Measurements from ENCODE around the gene DYNC1I2.

DYNC1I2 gene

GRCh38 chr2:171687287-171688128 lies at the start of gene DYNC1I2:
Gene DYNC1I2, plus strand, starts transcription at chr2:171687469. Its CDS starts 2,687 bp downstream, at chr2:171690156.
- peaks cover 27% of the 10 kb centered on the region for H3K4me1 Mint-ChIP-seq
- peak within 1 kb of the TSS; percentile 93 for H3K4me3 Mint-ChIP-seq
- peaks cover 7% of the 10 kb centered on the region for H3K27me3 Mint-ChIP-seq
- DNase-seq (peak; percentile 76), ATAC-seq (peak; percentile 92)
- H3K9me3 Mint-ChIP-seq: peaks cover 3% of the 10 kb centered on the region
- peaks cover 11% of the 10 kb centered on the region for H3K36me3 Mint-ChIP-seq (ENCODE audit: low read depth)
- H3K27ac Mint-ChIP-seq: peak within 1 kb of the TSS; percentile 95

GRCh38 chr2:171651667-171652415 lies 35.4 kb upstream of the DYNC1I2 start:
- Mint-ChIP-seq H3K36me3 (ENCODE audit: low read depth) (peaks cover 4% of the 10 kb centered on the region), H3K4me3 (no peak overlapping the region), H3K27ac (no peak overlapping the region), H3K4me1 (no peaks in the 10 kb centered on the region), H3K27me3 (peaks cover 31% of the 10 kb centered on the region), H3K9me3 (peaks cover 25% of the 10 kb centered on the region)
- DNase-seq: no peak
- no peak for ATAC-seq

GRCh38 chr2:171652416-171652785 lies 34.9 kb upstream of the DYNC1I2 start:
- peaks cover 4% of the 10 kb centered on the region for H3K36me3 Mint-ChIP-seq (ENCODE audit: low read depth)
- H3K4me3 Mint-ChIP-seq: no peak overlapping the region
- H3K27ac Mint-ChIP-seq: no peak overlapping the region
- H3K9me3 Mint-ChIP-seq: peaks cover 25% of the 10 kb centered on the region
- H3K27me3 Mint-ChIP-seq: peaks cover 36% of the 10 kb centered on the region
- no peaks in the 10 kb centered on the region for H3K4me1 Mint-ChIP-seq
- ATAC-seq (peak; percentile 33), DNase-seq (no peak)

GRCh38 chr2:171655586-171655985 lies 31.7 kb upstream of the DYNC1I2 start:
- Mint-ChIP-seq H3K36me3 (ENCODE audit: low read depth) (no peaks in the 10 kb centered on the region), H3K4me3 (no peak overlapping the region), H3K27me3 (peaks cover 26% of the 10 kb centered on the region), H3K27ac (no peak overlapping the region), H3K4me1 (no peaks in the 10 kb centered on the region), H3K9me3 (peaks cover 16% of the 10 kb centered on the region)
- DNase-seq (no peak), ATAC-seq (no peak)

- no peak for ATAC-seq
- no peaks in the 10 kb centered on the region for H3K36me3 Mint-ChIP-seq (ENCODE audit: low read depth)
- H3K9me3 Mint-ChIP-seq: no peaks in the 10 kb centered on the region
- no peaks in the 10 kb centered on the region for H3K4me1 Mint-ChIP-seq
- no peak overlapping the region for H3K4me3 Mint-ChIP-seq
- no peak for DNase-seq
- H3K27ac Mint-ChIP-seq: no peak overlapping the region
- peaks cover 2% of the 10 kb centered on the region for H3K27me3 Mint-ChIP-seq
Observed at GRCh38 chr2:171667041-171667440, 20.2 kb upstream of the DYNC1I2 start.

- no peaks in the 10 kb centered on the region for H3K4me1 Mint-ChIP-seq
- H3K9me3 Mint-ChIP-seq: no peaks in the 10 kb centered on the region
- no peak overlapping the region for H3K4me3 Mint-ChIP-seq
- H3K27ac Mint-ChIP-seq: no peak overlapping the region
- peaks cover 2% of the 10 kb centered on the region for H3K27me3 Mint-ChIP-seq
- ATAC-seq (no peak), DNase-seq (no peak)
- H3K36me3 Mint-ChIP-seq (ENCODE audit: low read depth): no peaks in the 10 kb centered on the region
Observed at GRCh38 chr2:171668183-171668582, 19.1 kb upstream of the DYNC1I2 start.

GRCh38 chr2:171669121-171669520 lies 18.1 kb upstream of the DYNC1I2 start:
- no peaks in the 10 kb centered on the region for H3K27me3 Mint-ChIP-seq
- no peak overlapping the region for H3K27ac Mint-ChIP-seq
- H3K4me1 Mint-ChIP-seq: no peaks in the 10 kb centered on the region
- ATAC-seq (no peak), DNase-seq (no peak)
- H3K4me3 Mint-ChIP-seq: no peak overlapping the region
- H3K9me3 Mint-ChIP-seq: no peaks in the 10 kb centered on the region
- H3K36me3 Mint-ChIP-seq (ENCODE audit: low read depth): no peaks in the 10 kb centered on the region

- Mint-ChIP-seq H3K4me1 (no peaks in the 10 kb centered on the region), H3K4me3 (no peak overlapping the region), H3K27ac (no peak overlapping the region), H3K36me3 (ENCODE audit: low read depth) (no peaks in the 10 kb centered on the region), H3K9me3 (no peaks in the 10 kb centered on the region), H3K27me3 (no peaks in the 10 kb centered on the region)
- no peak for ATAC-seq
- DNase-seq: no peak
Observed at GRCh38 chr2:171670655-171671054, 16.6 kb upstream of the DYNC1I2 start.

- H3K4me3 Mint-ChIP-seq: no peak overlapping the region
- no peaks in the 10 kb centered on the region for H3K9me3 Mint-ChIP-seq
- H3K27ac Mint-ChIP-seq: no peak overlapping the region
- H3K27me3 Mint-ChIP-seq: peaks cover 1% of the 10 kb centered on the region
- H3K36me3 Mint-ChIP-seq (ENCODE audit: low read depth): no peaks in the 10 kb centered on the region
- DNase-seq (no peak), ATAC-seq (no peak)
- H3K4me1 Mint-ChIP-seq: no peaks in the 10 kb centered on the region
Observed at GRCh38 chr2:171671867-171672266, 15.4 kb upstream of the DYNC1I2 start.

- no peaks in the 10 kb centered on the region for H3K36me3 Mint-ChIP-seq (ENCODE audit: low read depth)
- ATAC-seq (no peak), DNase-seq (no peak)
- peaks cover 3% of the 10 kb centered on the region for H3K27me3 Mint-ChIP-seq
- H3K9me3 Mint-ChIP-seq: no peaks in the 10 kb centered on the region
- no peaks in the 10 kb centered on the region for H3K4me1 Mint-ChIP-seq
- no peak overlapping the region for H3K27ac Mint-ChIP-seq
- no peak overlapping the region for H3K4me3 Mint-ChIP-seq
Observed at GRCh38 chr2:171673905-171674304, 13.4 kb upstream of the DYNC1I2 start.

- peaks cover 3% of the 10 kb centered on the region for H3K27me3 Mint-ChIP-seq
- no peak for ATAC-seq
- DNase-seq: no peak
- no peak overlapping the region for H3K27ac Mint-ChIP-seq
- H3K4me1 Mint-ChIP-seq: no peaks in the 10 kb centered on the region
- no peaks in the 10 kb centered on the region for H3K36me3 Mint-ChIP-seq (ENCODE audit: low read depth)
- no peak overlapping the region for H3K4me3 Mint-ChIP-seq
- H3K9me3 Mint-ChIP-seq: no peaks in the 10 kb centered on the region
Observed at GRCh38 chr2:171675810-171676345, 11.4 kb upstream of the DYNC1I2 start.

GRCh38 chr2:171678619-171679018 lies 8.7 kb upstream of the DYNC1I2 start:
- H3K9me3 Mint-ChIP-seq: no peaks in the 10 kb centered on the region
- no peak overlapping the region for H3K27ac Mint-ChIP-seq
- ATAC-seq (no peak), DNase-seq (no peak)
- H3K4me3 Mint-ChIP-seq: no peak overlapping the region
- no peaks in the 10 kb centered on the region for H3K36me3 Mint-ChIP-seq (ENCODE audit: low read depth)
- peaks cover 6% of the 10 kb centered on the region for H3K27me3 Mint-ChIP-seq
- H3K4me1 Mint-ChIP-seq: no peaks in the 10 kb centered on the region

- H3K27me3 Mint-ChIP-seq: peaks cover 4% of the 10 kb centered on the region
- H3K36me3 Mint-ChIP-seq (ENCODE audit: low read depth): peaks cover 14% of the 10 kb centered on the region
- H3K27ac Mint-ChIP-seq: peak overlapping the region; percentile 95
- H3K9me3 Mint-ChIP-seq: peaks cover 3% of the 10 kb centered on the region
- H3K4me3 Mint-ChIP-seq: peak overlapping the region; percentile 93
- DNase-seq (no peak), ATAC-seq (no peak)
- H3K4me1 Mint-ChIP-seq: peaks cover 27% of the 10 kb centered on the region
Observed at GRCh38 chr2:171688129-171688465, 828 bp downstream of the DYNC1I2 start.

GRCh38 chr2:171692331-171692730 lies 5.1 kb downstream of the DYNC1I2 start:
- Mint-ChIP-seq H3K4me3 (no peak overlapping the region), H3K36me3 (ENCODE audit: low read depth) (peaks cover 31% of the 10 kb centered on the region), H3K27me3 (peaks cover under 1% of the 10 kb centered on the region), H3K27ac (no peak overlapping the region), H3K9me3 (no peaks in the 10 kb centered on the region), H3K4me1 (peaks cover 23% of the 10 kb centered on the region)
- DNase-seq: no peak
- ATAC-seq: no peak
